GM23248 (cell line): ENCODE data around the gene AACS.

Experiments used
- EZH2 ChIP-seq: fragments of 200-600 bp; sonication (generic); IDR thresholded peaks from 2 replicates; pipeline ENCODE4 v1.6.1; 2018; ENCODE audit warnings: antibody characterized with exemption, mild to moderate bottlenecking; ENCODE audit not compliant: insufficient read depth, poor library complexity, severe bottlenecking
- EZH2phosphoT487 ChIP-seq: fragments of 200-600 bp; sonication (generic); IDR thresholded peaks from 2 replicates; pipeline ENCODE4 v1.6.1; 2018; ENCODE audit warnings: antibody characterized with exemption, moderate library complexity, mild to moderate bottlenecking, low read depth; ENCODE audit not compliant: insufficient read depth

DNA sequence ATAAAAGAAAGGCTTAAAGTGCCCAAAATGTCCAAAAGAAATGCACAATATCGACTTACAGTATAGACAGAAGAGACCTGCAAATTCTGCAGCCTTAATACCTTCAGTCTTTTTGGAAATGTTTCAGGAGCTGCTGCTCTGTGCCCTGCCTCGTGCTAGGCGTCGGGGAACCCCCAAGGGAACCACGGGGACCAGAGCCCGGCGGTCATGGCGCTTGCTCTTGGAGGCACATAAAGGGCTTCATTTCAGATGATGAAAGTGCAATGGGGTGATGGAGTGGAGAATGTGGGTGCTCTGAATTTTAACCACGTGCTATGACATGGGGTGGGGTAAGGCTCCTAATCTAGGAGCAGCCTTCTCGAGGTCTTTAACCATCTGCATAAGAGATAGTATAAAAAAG is 14.8 kb upstream of the AACS start:
- TF ChIP-seq EZH2phosphoT487 (no peak), EZH2 (no peak)
